ENCODE results near the gene TXNIP.

TXNIP gene

GRCh38 chr1:145983960-145984830, 12.2 kb downstream of the TXNIP start:
- no peak for DNase-seq

- DNase-seq = no peak
Observed at GRCh38 chr1:145983206-145983675, 13.1 kb downstream of the TXNIP start.

- DNase-seq = no peak
Observed at GRCh38 chr1:145982010-145982723, 14.2 kb downstream of the TXNIP start.

- DNase-seq = no peak
Observed at GRCh38 chr1:145980457-145980994, 15.9 kb downstream of the TXNIP start.

GRCh38 chr1:145979746-145980456, 16.5 kb downstream of the TXNIP start:
- DNase-seq = no peak

- peak; percentile 90 to 93 for DNase-seq
Observed at GRCh38 chr1:145978854-145979745, 17.3 kb downstream of the TXNIP start.

- no peak for DNase-seq
Observed at GRCh38 chr1:145978471-145978853, 17.9 kb downstream of the TXNIP start.

GRCh38 chr1:145977486-145978470, 18.6 kb downstream of the TXNIP start:
- peak; percentile 16 to 70 for DNase-seq

- DNase-seq = no peak
Observed at GRCh38 chr1:145977016-145977415, 19.4 kb downstream of the TXNIP start.

GRCh38 chr1:145975216-145975615, 21.2 kb downstream of the TXNIP start:
- DNase-seq = no peak

GRCh38 chr1:145974721-145975120, 21.7 kb downstream of the TXNIP start:
- no peak for DNase-seq

GRCh38 chr1:145972580-145972979, 23.8 kb downstream of the TXNIP start:
- DNase-seq = no peak

- DNase-seq = no peak
Observed at GRCh38 chr1:145967288-145967687, 29.1 kb downstream of the TXNIP start.

- no peak for DNase-seq
Observed at GRCh38 chr1:145965119-145965744, 31.1 kb downstream of the TXNIP start.

- peak; percentile 90 to 93 for DNase-seq
Observed at GRCh38 chr1:145964328-145965118, 31.9 kb downstream of the TXNIP start, which contains the start of the genes ANKRD34A and POLR3GL. TSS of gene ANKRD34A (minus strand) at chr1:145964575. CDS start at chr1:145961759, 2,816 bp downstream. TSS of gene POLR3GL (plus strand) at chr1:145964690. CDS start at chr1:145974866, 10,176 bp downstream.

GRCh38 chr1:145963265-145964019, 32.9 kb downstream of the TXNIP start:
- DNase-seq = peak; percentile 46 to 77

GRCh38 chr1:145962157-145963102, 33.9 kb downstream of the TXNIP start:
- DNase-seq = peak in 1 of 2 experiments; percentile 20
